Fibroblast of mammary gland (primary cell): ENCODE results near the gene PIAS4.
A peak's percentile ranks its signal among the peaks of the same experiment; 100 is the strongest.
"Not testable (repeated sequence)": the region's sequence is repeated elsewhere in the genome, so short reads cannot be mapped to it uniquely, and the experiment has no call there.

Source experiments
- DNase-seq: peaks from one replicate; pipeline ENCODE4 v3.0.0-alpha.2; 2010; ENCODE audit warnings: low read depth
- H3K4me3 ChIP-seq: 2 replicates; pipeline ENCODE4 v1.5.1; 2011; ENCODE audit warnings: low read depth, mild to moderate bottlenecking, low read length, moderate library complexity; ENCODE audit not compliant: control insufficient read depth
- TF ChIP-seq, protein P1 (sequence below): conservative IDR thresholded peaks from 2 replicates; pipeline ENCODE4 v1.5.1; 2011; ENCODE audit warnings: low read depth, low read length, inconsistent platforms; ENCODE audit not compliant: control insufficient read depth, insufficient read depth

Gene PIAS4

DNA sequence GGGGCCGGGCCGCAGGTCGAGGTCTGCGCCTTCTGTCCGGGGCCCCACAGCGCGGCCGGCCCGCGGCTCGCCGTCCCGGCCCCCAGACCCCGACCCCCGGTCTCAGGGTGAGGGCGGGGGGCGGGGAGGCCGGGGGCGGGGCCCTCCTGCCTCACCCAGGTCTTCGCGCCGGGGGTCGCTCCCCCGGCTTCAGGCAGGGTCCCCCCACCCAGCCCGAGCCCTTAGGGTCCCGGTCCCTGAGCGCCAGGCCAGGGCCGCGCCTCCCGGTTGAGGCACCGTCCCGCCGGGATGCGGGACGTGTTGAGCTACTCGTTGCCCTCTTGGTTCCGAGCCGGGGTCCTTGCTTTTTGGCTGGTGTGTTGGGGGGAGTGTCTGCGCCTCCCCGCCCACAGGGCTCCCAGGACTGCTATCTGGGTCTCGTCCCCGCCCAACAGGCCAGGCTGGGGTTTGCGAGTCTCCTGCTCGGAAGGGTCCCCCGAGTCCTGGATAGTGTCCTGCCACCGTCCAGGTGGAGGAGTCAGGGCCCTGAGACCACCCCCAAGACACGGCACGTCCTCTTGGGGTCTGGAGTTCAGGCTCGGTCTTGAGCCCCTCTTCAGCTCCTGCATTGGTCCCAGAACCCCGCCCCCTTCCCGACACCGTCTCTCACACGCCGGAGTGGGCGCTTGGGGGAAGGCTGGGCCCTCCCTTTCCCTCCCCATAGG, 452 bp downstream of the PIAS4 start:
- DNase-seq = no peak
- H3K4me3 ChIP-seq = peak overlapping the region; percentile 82
- TF ChIP-seq, protein P1, sequence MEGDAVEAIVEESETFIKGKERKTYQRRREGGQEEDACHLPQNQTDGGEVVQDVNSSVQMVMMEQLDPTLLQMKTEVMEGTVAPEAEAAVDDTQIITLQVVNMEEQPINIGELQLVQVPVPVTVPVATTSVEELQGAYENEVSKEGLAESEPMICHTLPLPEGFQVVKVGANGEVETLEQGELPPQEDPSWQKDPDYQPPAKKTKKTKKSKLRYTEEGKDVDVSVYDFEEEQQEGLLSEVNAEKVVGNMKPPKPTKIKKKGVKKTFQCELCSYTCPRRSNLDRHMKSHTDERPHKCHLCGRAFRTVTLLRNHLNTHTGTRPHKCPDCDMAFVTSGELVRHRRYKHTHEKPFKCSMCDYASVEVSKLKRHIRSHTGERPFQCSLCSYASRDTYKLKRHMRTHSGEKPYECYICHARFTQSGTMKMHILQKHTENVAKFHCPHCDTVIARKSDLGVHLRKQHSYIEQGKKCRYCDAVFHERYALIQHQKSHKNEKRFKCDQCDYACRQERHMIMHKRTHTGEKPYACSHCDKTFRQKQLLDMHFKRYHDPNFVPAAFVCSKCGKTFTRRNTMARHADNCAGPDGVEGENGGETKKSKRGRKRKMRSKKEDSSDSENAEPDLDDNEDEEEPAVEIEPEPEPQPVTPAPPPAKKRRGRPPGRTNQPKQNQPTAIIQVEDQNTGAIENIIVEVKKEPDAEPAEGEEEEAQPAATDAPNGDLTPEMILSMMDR = no peak

DNA sequence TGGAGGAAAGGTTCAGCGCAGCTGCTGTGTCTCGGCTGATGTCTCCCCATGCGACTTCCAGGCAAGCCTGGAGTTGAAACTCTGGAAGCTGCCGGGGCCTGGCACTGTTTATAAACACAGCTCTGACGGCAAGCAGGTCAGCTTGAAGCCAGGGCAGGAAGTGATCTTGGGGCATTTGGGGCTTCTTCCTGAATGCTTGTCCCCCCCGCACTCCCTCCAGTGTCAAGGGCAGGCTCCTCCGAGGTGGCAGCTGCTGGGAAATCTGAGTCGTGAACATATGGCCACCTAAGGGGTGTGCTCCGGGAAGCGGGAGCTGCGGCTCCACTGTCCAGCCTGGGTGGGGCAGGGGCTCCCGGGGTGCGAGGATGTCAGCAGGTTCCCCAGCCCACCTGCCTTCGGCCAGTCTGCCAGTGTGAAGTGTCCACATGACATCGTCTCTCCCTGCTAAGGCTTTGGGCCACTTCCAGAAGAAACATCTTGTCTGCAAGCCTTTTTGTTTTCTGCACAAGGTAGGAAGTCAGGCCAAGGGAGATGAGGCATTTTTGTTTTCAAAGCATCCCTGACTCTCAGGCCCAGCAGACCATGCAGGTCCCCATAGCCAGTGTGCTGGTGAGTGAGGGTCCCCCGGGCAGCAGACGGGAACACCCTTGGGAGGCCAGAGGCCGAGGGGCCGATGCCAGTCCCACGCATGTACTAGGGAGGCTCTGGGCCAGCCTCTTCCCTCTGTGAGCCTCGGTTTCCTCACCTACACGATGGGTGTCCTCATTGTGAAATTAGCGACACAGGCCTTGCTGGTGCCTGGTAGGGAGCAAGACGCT, 2.7 kb downstream of the PIAS4 start:
- TF ChIP-seq, protein P1 = no peak
- no peak overlapping the region for H3K4me3 ChIP-seq
- no peak for DNase-seq

DNA sequence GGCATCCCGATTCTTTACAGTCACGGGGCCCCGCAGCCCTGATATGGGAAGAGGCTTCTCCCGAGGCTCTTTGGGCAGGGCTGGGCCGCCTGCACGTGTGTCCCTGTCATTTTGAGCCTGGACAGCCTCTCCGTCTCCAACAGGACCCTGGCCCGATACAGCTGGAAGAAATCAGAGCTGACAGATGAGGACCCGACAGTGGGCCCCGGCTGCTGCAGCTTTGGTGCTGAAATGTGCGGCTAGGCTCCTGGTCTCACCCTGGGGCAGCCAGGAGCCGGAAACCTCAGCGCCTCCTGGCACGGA, 3.2 kb downstream of the PIAS4 start:
- DNase-seq = no peak
- no peak overlapping the region for H3K4me3 ChIP-seq
- TF ChIP-seq, protein P1 = no peak

DNA sequence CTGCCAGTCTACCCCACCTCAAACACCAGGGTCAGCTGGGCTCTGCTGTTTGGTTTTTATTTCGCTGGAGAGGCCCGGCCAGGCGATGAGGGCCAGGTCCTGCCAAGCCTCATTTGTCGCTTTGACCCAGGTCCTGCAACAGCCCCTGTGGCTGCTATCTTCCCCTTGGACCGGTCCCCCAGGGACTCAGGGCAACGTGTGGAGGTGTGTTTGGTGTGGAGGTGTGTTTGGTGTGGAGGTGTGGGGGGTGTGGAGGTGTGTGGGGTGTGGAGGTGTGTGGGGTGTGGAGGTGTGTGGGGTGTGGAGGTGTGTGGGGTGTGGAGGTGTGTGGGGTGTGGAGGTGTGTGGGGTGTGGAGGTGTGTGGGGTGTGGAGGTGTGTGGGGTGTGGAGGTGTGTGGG, 3.9 kb downstream of the PIAS4 start:
- H3K4me3 ChIP-seq, DNase-seq: not testable (repeated sequence)

DNA sequence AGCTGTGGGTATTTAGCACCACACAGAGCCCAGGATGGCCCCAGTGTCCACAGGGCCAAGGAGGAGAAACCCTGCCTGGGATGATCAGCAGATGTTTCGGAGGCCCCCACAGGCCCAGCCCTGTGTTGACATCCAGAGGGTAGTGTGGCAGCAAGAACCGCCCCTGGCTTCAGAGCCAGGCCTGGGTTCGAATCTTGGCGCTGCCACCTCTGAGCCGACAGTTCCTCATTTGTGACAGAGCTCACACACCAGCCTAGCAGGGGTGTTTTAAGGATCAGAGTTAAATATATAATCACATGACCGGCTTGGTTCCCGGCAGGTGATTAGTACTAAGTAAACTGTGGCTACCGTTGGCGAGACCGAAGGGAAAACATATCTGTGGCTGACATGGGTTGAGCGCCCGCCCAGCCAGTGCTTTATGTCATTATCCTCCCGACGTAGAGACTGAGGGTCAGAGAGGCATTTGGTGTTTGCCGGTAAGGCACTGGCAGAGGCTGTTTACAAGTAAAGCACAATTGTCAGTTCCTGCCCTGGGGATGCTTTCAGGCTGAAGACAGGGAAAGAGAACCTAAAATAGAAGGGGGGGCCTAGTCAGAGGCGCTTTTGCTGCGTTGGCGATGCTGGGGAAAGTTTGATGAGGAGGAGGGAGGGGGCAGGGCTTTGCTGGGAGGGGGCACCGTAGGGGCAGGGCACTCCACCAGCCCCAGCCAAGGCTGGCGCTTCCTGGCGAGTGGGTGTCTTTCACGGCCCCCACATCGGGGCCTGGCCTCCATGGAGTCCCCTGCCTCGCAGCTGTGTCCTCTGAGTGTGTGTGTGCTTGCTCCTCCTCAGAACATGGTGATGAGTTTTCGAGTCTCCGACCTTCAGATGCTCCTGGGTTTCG, 4.8 kb downstream of the PIAS4 start:
- no peak for DNase-seq
- no peak overlapping the region for H3K4me3 ChIP-seq
- TF ChIP-seq, protein P1 = no peak

DNA sequence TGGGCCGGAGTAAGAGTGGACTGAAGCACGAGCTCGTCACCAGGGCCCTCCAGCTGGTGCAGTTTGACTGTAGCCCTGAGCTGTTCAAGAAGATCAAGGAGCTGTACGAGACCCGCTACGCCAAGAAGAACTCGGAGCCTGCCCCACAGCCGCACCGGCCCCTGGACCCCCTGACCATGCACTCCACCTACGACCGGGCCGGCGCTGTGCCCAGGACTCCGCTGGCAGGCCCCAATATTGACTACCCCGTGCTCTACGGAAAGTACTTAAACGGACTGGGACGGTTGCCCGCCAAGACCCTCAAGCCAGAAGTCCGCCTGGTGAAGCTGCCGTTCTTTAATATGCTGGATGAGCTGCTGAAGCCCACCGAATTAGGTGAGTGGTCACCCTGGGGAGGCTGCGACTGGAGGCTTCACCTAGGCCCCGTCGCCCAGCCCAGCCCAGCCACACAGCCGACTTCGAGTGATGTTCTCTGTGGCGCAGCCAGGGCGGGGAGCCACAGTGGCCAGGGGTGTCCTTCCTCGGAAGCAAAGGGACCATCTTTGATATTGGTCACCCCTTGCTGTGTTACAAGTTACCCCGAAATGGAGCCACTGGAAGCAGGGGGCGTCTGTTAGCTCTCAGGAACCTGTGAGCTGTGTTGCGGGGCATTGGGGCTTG, 5.6 kb downstream of the PIAS4 start:
- H3K4me3 ChIP-seq = no peak overlapping the region
- TF ChIP-seq, protein P1 = no peak
- DNase-seq = no peak
